Measurements from ENCODE around the gene SRP72. TPM values are rescaled to one million over a fixed set of nuclear protein-coding genes. Genes with fewer than 3 reads are reported as not detected.

Gene SRP72
- total and polyA plus RNA-seq, 4 donors, result 32.1 to 69.7 (median 40.7) TPM

DNA sequence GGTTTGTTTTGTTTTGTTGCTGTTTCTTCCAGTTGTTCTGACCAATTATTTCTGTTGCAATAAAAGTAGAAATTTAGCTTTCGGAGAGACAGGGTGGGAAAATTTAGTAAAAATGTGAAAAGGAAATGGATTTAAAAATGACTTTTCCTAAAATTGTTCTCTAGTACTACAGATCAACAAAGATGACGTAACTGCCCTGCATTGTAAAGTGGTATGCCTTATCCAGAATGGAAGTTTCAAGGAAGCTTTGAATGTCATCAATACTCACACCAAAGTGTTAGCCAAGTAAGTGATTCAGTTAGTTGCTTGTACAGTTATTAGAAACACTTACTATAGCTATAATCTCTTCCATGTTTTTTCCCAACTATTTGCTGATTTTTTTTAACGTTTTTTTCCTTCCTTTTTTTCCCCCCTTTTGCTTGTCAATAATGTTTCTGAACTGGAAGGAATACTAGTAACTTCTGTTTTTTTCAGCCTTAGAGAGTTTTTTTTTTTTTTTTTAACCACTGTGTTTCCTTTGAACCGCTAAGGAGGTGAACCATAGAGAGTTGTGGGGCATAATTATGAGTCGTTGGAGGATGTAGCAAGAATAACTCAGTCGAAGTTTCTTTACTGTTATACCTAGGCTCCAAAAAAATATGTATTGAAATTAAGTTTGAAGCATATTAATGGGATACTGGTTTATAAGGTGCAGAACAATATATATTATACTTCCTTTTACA is 2.2 kb downstream of the SRP72 start:
- Histone ChIP-seq H3K27ac (ENCODE audit: low read depth in 1 of 2, low read length in 2 of 2) (no peak overlapping the region), H3K9me3 (ENCODE audit: control insufficient read depth in 4 of 4, low read length in 3 of 4) (no peaks in the 10 kb centered on the region), H3K4me1 (ENCODE audit: control insufficient read depth in 4 of 4, insufficient read depth in 4 of 4, low read length in 3 of 4) (peaks cover 9 to 30% (median 19%) of the 10 kb centered on the region in 4 donors), H3K36me3 (ENCODE audit: control insufficient read depth in 4 of 4, insufficient read depth in 3 of 4, low read depth in 1 of 4, low read length in 3 of 4) (peaks cover 6 to 24% (median 21%) of the 10 kb centered on the region in 4 donors), H3K4me3 (ENCODE audit: low read depth in 1 of 3, low read length in 3 of 3) (no peak overlapping the region), H3K9ac (ENCODE audit: low read depth in 1 of 2, low read length in 2 of 2) (no peak overlapping the region), H3K27me3 (ENCODE audit: control insufficient read depth in 4 of 4, insufficient read depth in 4 of 4, low read length in 3 of 4) (no peaks in the 10 kb centered on the region)
- no peak for DNase-seq (ENCODE audit: low spot score)
- TF ChIP-seq HNF4A (conservative IDR thresholded peaks at IDR 0.05), result no peak
- 76% methylated on average over 6 of the region's 6 CpGs for WGBS

DNA sequence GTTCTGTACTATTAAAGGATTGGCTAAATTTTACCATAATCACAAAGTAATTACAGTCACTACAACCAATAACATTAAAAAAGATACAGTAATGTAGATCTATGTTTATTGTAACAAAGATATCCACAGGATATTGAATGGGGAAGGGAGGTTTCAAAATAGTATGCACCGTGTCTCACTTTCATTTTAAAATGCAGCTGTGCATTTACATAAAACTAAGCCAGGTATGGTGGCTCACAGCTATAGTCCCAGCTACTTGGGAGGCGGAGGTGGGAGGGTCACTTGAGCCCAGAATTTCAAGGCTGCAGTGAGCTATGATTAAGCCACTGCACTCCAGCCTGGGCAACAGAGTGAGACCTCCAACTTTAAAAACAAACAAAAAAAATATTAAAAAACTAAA is 8.5 kb downstream of the SRP72 start:
- H3K9ac ChIP-seq (ENCODE audit: low read depth in 1 of 2, low read length in 2 of 2), result no peak overlapping the region
- no peak for DNase-seq (ENCODE audit: low spot score)
- TF ChIP-seq RXRA (IDR thresholded peaks at IDR 0.05) (no peak), ATF3 (IDR thresholded peaks at IDR 0.05) (no peak), HNF4G (IDR thresholded peaks at IDR 0.05) (no peak)
- H3K36me3 ChIP-seq (ENCODE audit: control insufficient read depth in 4 of 4, insufficient read depth in 3 of 4, low read depth in 1 of 4, low read length in 3 of 4), result peaks cover 10 to 66% (median 58%) of the 10 kb centered on the region in 4 donors
- no peaks in the 10 kb centered on the region for H3K27me3 ChIP-seq (ENCODE audit: control insufficient read depth in 4 of 4, insufficient read depth in 4 of 4, low read length in 3 of 4)
- H3K4me3 ChIP-seq (ENCODE audit: low read depth in 1 of 3, low read length in 3 of 3), result no peak overlapping the region
- H3K4me1 ChIP-seq (ENCODE audit: control insufficient read depth in 4 of 4, insufficient read depth in 4 of 4, low read length in 3 of 4), result no peaks in the 10 kb centered on the region
- WGBS, result 93% methylated on average over 2 of the region's 2 CpGs
- no peak overlapping the region for H3K27ac ChIP-seq (ENCODE audit: low read depth in 1 of 2, low read length in 2 of 2)
- H3K9me3 ChIP-seq (ENCODE audit: control insufficient read depth in 4 of 4, low read length in 3 of 4), result no peaks in the 10 kb centered on the region

DNA sequence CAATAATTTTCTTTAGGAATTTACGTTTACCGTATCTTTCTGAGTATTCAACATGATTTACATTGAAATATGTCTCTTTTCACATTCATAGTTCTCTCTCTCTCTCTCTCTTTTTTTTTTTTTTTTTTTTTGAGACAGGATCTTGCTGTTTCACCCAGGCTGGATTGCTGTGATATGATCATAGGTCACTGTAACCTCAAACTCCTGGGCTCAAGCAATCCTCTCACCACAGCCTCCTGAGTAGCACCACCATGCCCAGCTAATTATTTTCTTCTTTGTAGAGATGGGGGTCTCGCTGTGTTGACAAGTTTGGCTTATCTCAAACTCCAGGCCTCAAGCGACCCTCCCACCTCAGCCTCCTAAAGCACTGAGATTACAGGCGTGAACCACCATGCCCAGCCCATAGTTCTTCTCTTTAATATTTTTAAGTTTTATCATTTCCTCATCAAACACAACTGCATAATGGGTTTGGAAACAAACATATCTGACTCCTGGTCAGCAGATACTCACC is 9.8 kb downstream of the SRP72 start:
- TF ChIP-seq EGR1 (IDR thresholded peaks at IDR 0.05; ENCODE audit: low read depth in 2 of 2), result no peak
- TF ChIP-seq, protein P1, sequence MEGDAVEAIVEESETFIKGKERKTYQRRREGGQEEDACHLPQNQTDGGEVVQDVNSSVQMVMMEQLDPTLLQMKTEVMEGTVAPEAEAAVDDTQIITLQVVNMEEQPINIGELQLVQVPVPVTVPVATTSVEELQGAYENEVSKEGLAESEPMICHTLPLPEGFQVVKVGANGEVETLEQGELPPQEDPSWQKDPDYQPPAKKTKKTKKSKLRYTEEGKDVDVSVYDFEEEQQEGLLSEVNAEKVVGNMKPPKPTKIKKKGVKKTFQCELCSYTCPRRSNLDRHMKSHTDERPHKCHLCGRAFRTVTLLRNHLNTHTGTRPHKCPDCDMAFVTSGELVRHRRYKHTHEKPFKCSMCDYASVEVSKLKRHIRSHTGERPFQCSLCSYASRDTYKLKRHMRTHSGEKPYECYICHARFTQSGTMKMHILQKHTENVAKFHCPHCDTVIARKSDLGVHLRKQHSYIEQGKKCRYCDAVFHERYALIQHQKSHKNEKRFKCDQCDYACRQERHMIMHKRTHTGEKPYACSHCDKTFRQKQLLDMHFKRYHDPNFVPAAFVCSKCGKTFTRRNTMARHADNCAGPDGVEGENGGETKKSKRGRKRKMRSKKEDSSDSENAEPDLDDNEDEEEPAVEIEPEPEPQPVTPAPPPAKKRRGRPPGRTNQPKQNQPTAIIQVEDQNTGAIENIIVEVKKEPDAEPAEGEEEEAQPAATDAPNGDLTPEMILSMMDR (IDR thresholded peaks at IDR 0.05; ENCODE audit: low read depth, low read length, missing input control), result no peak
- no peak for TF ChIP-seq NR2F2 (IDR thresholded peaks at IDR 0.05)
- TF ChIP-seq, protein P2, sequence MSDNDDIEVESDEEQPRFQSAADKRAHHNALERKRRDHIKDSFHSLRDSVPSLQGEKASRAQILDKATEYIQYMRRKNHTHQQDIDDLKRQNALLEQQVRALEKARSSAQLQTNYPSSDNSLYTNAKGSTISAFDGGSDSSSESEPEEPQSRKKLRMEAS (IDR thresholded peaks at IDR 0.05), result no peak
- TF ChIP-seq ATF3 (IDR thresholded peaks at IDR 0.05), result no peak
- no peak for DNase-seq (ENCODE audit: low spot score)
- Histone ChIP-seq H3K9me3 (ENCODE audit: control insufficient read depth in 4 of 4, low read length in 3 of 4) (no peaks in the 10 kb centered on the region), H3K27ac (ENCODE audit: low read depth in 1 of 2, low read length in 2 of 2) (no peak overlapping the region), H3K9ac (ENCODE audit: low read depth in 1 of 2, low read length in 2 of 2) (no peak overlapping the region), H3K4me3 (ENCODE audit: low read depth in 1 of 3, low read length in 3 of 3) (no peak overlapping the region), H3K27me3 (ENCODE audit: control insufficient read depth in 4 of 4, insufficient read depth in 4 of 4, low read length in 3 of 4) (no peaks in the 10 kb centered on the region), H3K36me3 (ENCODE audit: control insufficient read depth in 4 of 4, insufficient read depth in 3 of 4, low read depth in 1 of 4, low read length in 3 of 4) (peaks cover 10 to 63% (median 51%) of the 10 kb centered on the region in 4 donors), H3K4me1 (ENCODE audit: control insufficient read depth in 4 of 4, insufficient read depth in 4 of 4, low read length in 3 of 4) (no peaks in the 10 kb centered on the region)
- 95% methylated on average over 5 of the region's 5 CpGs for WGBS

- H3K27ac ChIP-seq (ENCODE audit: low read depth in 1 of 2, low read length in 2 of 2), result no peak overlapping the region
- no peaks in the 10 kb centered on the region for H3K27me3 ChIP-seq (ENCODE audit: control insufficient read depth in 4 of 4, insufficient read depth in 4 of 4, low read length in 3 of 4)
- H3K9ac ChIP-seq (ENCODE audit: low read depth in 1 of 2, low read length in 2 of 2), result no peak overlapping the region
- no peaks in the 10 kb centered on the region for H3K4me1 ChIP-seq (ENCODE audit: control insufficient read depth in 4 of 4, insufficient read depth in 4 of 4, low read length in 3 of 4)
- no peak for DNase-seq (ENCODE audit: low spot score)
- peaks cover 11 to 67% (median 41%) of the 10 kb centered on the region in 4 donors for H3K36me3 ChIP-seq (ENCODE audit: control insufficient read depth in 4 of 4, insufficient read depth in 3 of 4, low read depth in 1 of 4, low read length in 3 of 4)
- H3K9me3 ChIP-seq (ENCODE audit: control insufficient read depth in 4 of 4, low read length in 3 of 4), result no peaks in the 10 kb centered on the region
- WGBS, result 94% methylated on average over 3 of the region's 3 CpGs
- H3K4me3 ChIP-seq (ENCODE audit: low read depth in 1 of 3, low read length in 3 of 3), result no peak overlapping the region
- TF ChIP-seq YY1 (IDR thresholded peaks at IDR 0.05) (no peak), ATF3 (IDR thresholded peaks at IDR 0.05) (no peak), NR2F2 (IDR thresholded peaks at IDR 0.05) (no peak), RAD21 (IDR thresholded peaks at IDR 0.05) (no peak), FOXA2 (IDR thresholded peaks at IDR 0.05) (no peak), FOXA1 (IDR thresholded peaks at IDR 0.05) (no peak), SP1 (IDR thresholded peaks at IDR 0.05) (no peak), JUND (IDR thresholded peaks at IDR 0.05) (no peak), EGR1 (IDR thresholded peaks at IDR 0.05; ENCODE audit: low read depth in 2 of 2) (no peak), GABPA (IDR thresholded peaks at IDR 0.05 in 1 of 2, conservative IDR thresholded peaks at IDR 0.05 in 1 of 2) (no peak), RXRA (IDR thresholded peaks at IDR 0.05) (no peak), ZBTB33 (IDR thresholded peaks at IDR 0.05) (no peak)
- TF ChIP-seq, protein P2 (IDR thresholded peaks at IDR 0.05), result no peak
These were observed 13.3 kb downstream of the SRP72 start for GRCh38 chr4:56480691-56481090.
